Astrocyte (in vitro differentiated cells and primary cell): ENCODE data around the gene AP2B1. TPM values are rescaled to one million over a fixed set of nuclear protein-coding genes. Genes with fewer than 3 reads are reported as not detected.

Source experiments
- DNase-seq: peaks from one replicate; pipeline ENCODE4 v3.0.0-alpha.2; 2010; ENCODE audit warnings: low read depth
- FAIRE-seq: peaks from 2 replicates; lab custom pipeline; 2011; peaks lifted over from hg19 to GRCh38; lab: Jason Lieb, UNC
- H2AFZ ChIP-seq: 2 replicates; pipeline ENCODE4 v1.6.0; 2012; ENCODE audit warnings: low read depth, low read length, inconsistent platforms
- H3K27ac ChIP-seq: 2 replicates; pipeline ENCODE4 v1.5.1; 2011; ENCODE audit warnings: low read depth, low read length, inconsistent platforms
- H3K27me3 ChIP-seq: 2 replicates; pipeline ENCODE4 v1.6.0; 2011; ENCODE audit warnings: low read length, inconsistent platforms; ENCODE audit not compliant: insufficient read depth
- H3K36me3 ChIP-seq: 2 replicates; pipeline ENCODE4 v1.5.1; 2011; ENCODE audit warnings: low read length, inconsistent platforms; ENCODE audit not compliant: insufficient read depth
- H3K4me1 ChIP-seq: 2 replicates; pipeline ENCODE4 v1.5.1; 2011; ENCODE audit warnings: low read length, inconsistent platforms; ENCODE audit not compliant: insufficient read depth
- H3K4me2 ChIP-seq: 2 replicates; pipeline ENCODE4 v1.6.0; 2012; ENCODE audit warnings: low read length, inconsistent platforms
- H3K4me3 ChIP-seq: 2 replicates; pipeline ENCODE4 v1.5.1; 2011; ENCODE audit warnings: low read depth, mild to moderate bottlenecking, low read length, inconsistent platforms; ENCODE audit not compliant: insufficient read depth
- H3K79me2 ChIP-seq: 2 replicates; pipeline ENCODE4 v1.6.0; 2012; ENCODE audit warnings: mild to moderate bottlenecking, low read length, inconsistent platforms; ENCODE audit not compliant: insufficient read depth
- H3K9ac ChIP-seq: 2 replicates; pipeline ENCODE4 v1.6.0; 2012; ENCODE audit warnings: mild to moderate bottlenecking, low read length, inconsistent platforms
- H3K9me3 ChIP-seq: 2 replicates; pipeline ENCODE4 v1.5.1; 2012; ENCODE audit warnings: low read depth, mild to moderate bottlenecking, low read length, inconsistent platforms; ENCODE audit not compliant: insufficient read depth
- H4K20me1 ChIP-seq: 2 replicates; pipeline ENCODE4 v1.6.0; 2012; ENCODE audit warnings: low read length, inconsistent platforms; ENCODE audit not compliant: insufficient read depth
- H3K27ac Mint-ChIP-seq: one replicate; pipeline ENCODE4 v1.8.0; 2021; ENCODE audit warnings: mild to moderate bottlenecking, mixed read lengths; ENCODE audit not compliant: unreplicated experiment
- H3K27me3 Mint-ChIP-seq: one replicate; pipeline ENCODE4 v1.8.0; 2021; ENCODE audit warnings: low read depth, mixed read lengths; ENCODE audit not compliant: unreplicated experiment
- H3K36me3 Mint-ChIP-seq: one replicate; pipeline ENCODE4 v1.8.0; 2021; ENCODE audit warnings: low read depth, mixed read lengths; ENCODE audit not compliant: unreplicated experiment
- H3K4me1 Mint-ChIP-seq: one replicate; pipeline ENCODE4 v1.8.0; 2021; ENCODE audit warnings: low read depth, mixed read lengths; ENCODE audit not compliant: unreplicated experiment
- H3K4me3 Mint-ChIP-seq: one replicate; pipeline ENCODE4 v1.8.0; 2021; ENCODE audit warnings: mild to moderate bottlenecking, moderate library complexity, mixed read lengths; ENCODE audit not compliant: unreplicated experiment
- H3K9me3 Mint-ChIP-seq: one replicate; pipeline ENCODE4 v1.8.0; 2021; ENCODE audit warnings: mild to moderate bottlenecking, mixed read lengths; ENCODE audit not compliant: unreplicated experiment
- CTCF ChIP-seq: IDR thresholded peaks from 2 replicates; pipeline ENCODE4 v1.5.1; 2011; ENCODE audit warnings: low read depth, mild to moderate bottlenecking, inconsistent platforms, low read length, moderate library complexity; ENCODE audit not compliant: insufficient read depth
- EZH2 ChIP-seq: IDR thresholded peaks from 2 replicates; pipeline ENCODE4 v1.6.1; 2012; ENCODE audit warnings: mild to moderate bottlenecking, low read length, inconsistent platforms; ENCODE audit not compliant: insufficient read depth
- total RNA-seq: library from RNA; stranded (reverse); gene quantifications from 2 replicates; pipeline ENCODE4 v1.2.1, GENCODE V29; 2021

Gene AP2B1
- total RNA-seq, 1 donor from 2014 or later = 313 TPM

- peak overlapping the region; percentile 80 for H3K27ac Mint-ChIP-seq
- Histone ChIP-seq H3K79me2 (no peaks in the 10 kb centered on the region), H3K9ac (peak overlapping the region; percentile 58), H3K4me2 (peak overlapping the region; percentile 94), H3K27me3 (no peaks in the 10 kb centered on the region), H3K4me3 (peak overlapping the region; percentile 62), H3K27ac (no peak overlapping the region), H4K20me1 (peaks cover 23% of the 10 kb centered on the region), H3K9me3 (no peaks in the 10 kb centered on the region), H3K36me3 (peaks cover 8% of the 10 kb centered on the region), H2AFZ (no peak overlapping the region), H3K4me1 (peaks cover 15% of the 10 kb centered on the region)
- H3K4me3 Mint-ChIP-seq = peak overlapping the region; percentile 88
- peaks cover 11% of the 10 kb centered on the region for H3K36me3 Mint-ChIP-seq
- no peaks in the 10 kb centered on the region for H3K9me3 Mint-ChIP-seq
- H3K27me3 Mint-ChIP-seq = peaks cover 6% of the 10 kb centered on the region
- TF ChIP-seq EZH2 (no peak), CTCF (no peak)
- DNase-seq = no peak
- H3K4me1 Mint-ChIP-seq = peaks cover 24% of the 10 kb centered on the region
- no peak for FAIRE-seq
Observed at GRCh38 chr17:35731917-35732805, 145.0 kb downstream of the AP2B1 start.

DNA sequence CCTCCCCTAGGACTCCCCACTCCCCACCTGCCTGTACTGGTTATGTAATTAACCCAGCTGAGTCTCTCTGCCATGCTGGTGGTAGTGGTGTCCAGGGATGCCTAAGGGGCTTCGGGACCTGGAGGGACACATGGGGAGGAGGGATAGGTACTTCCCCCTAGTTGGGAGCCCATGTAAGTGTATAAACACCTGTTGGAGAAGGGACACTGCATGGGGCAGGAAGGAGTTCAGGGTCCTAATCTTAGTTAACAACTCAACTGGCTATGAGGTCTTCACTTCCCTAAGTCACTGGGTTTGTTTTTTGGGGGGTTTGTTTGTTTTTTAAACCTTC lies 145.6 kb downstream of the AP2B1 start:
- H2AFZ ChIP-seq = no peak overlapping the region
- H3K27ac ChIP-seq = no peak overlapping the region
- Mint-ChIP-seq H3K4me1 (peaks cover 19% of the 10 kb centered on the region), H3K36me3 (peaks cover 11% of the 10 kb centered on the region), H3K27me3 (peaks cover 6% of the 10 kb centered on the region), H3K9me3 (no peaks in the 10 kb centered on the region), H3K4me3 (peak overlapping the region; percentile 88), H3K27ac (no peak overlapping the region)
- H3K9me3 ChIP-seq = no peaks in the 10 kb centered on the region
- H3K79me2 ChIP-seq = no peaks in the 10 kb centered on the region
- TF ChIP-seq CTCF (no peak), EZH2 (no peak)
- H4K20me1 ChIP-seq = peaks cover 17% of the 10 kb centered on the region
- no peak for FAIRE-seq
- H3K36me3 ChIP-seq = peaks cover 2% of the 10 kb centered on the region
- no peak for DNase-seq
- H3K4me1 ChIP-seq = peaks cover 12% of the 10 kb centered on the region
- H3K9ac ChIP-seq = no peak overlapping the region
- H3K27me3 ChIP-seq = no peaks in the 10 kb centered on the region
- H3K4me2 ChIP-seq = peak overlapping the region; percentile 94
- peak overlapping the region; percentile 62 for H3K4me3 ChIP-seq

GRCh38 chr17:35733366-35733765 lies 146.2 kb downstream of the AP2B1 start:
- FAIRE-seq (no peak), DNase-seq (no peak)
- Histone ChIP-seq H3K4me1 (peaks cover 12% of the 10 kb centered on the region), H3K4me2 (no peak overlapping the region), H3K79me2 (no peaks in the 10 kb centered on the region), H3K27ac (no peak overlapping the region), H3K9ac (no peak overlapping the region), H3K4me3 (no peak overlapping the region), H2AFZ (no peak overlapping the region), H3K36me3 (no peaks in the 10 kb centered on the region), H4K20me1 (peaks cover 12% of the 10 kb centered on the region), H3K27me3 (peaks cover under 1% of the 10 kb centered on the region), H3K9me3 (no peaks in the 10 kb centered on the region)
- peaks cover 19% of the 10 kb centered on the region for H3K4me1 Mint-ChIP-seq
- peaks cover 11% of the 10 kb centered on the region for H3K36me3 Mint-ChIP-seq
- peaks cover 11% of the 10 kb centered on the region for H3K27me3 Mint-ChIP-seq
- H3K9me3 Mint-ChIP-seq = no peaks in the 10 kb centered on the region
- TF ChIP-seq CTCF (no peak), EZH2 (no peak)
- no peak overlapping the region for H3K27ac Mint-ChIP-seq
- peak overlapping the region; percentile 88 for H3K4me3 Mint-ChIP-seq
